ENCODE data around the gene CDC25A.

CDC25A gene

GRCh38 chr3:48141604-48142137, 46.5 kb downstream of the CDC25A start:
- no peak for DNase-seq (ENCODE audit: low read depth, low spot score)
- ChIA-PET POLR2A (no interaction called here), CTCF (interaction anchor here (1.2 to 5.6 kb wide), 2 partner anchors 9 to 304 kb away, joined by 5 to 30 read pairs; no protein-coding TSS in a partner anchor)
- H3K4me3 ChIP-seq (ENCODE audit: low read depth, low read length) = no peak overlapping the region
- TF ChIP-seq CTCF (IDR thresholded peaks at IDR 0.05; ENCODE audit: insufficient read depth, low read length, missing control alignments) = no peak

GRCh38 chr3:48140936-48141603, 47.1 kb downstream of the CDC25A start:
- TF ChIP-seq CTCF (IDR thresholded peaks at IDR 0.05; ENCODE audit: insufficient read depth, low read length, missing control alignments) = no peak
- ChIA-PET POLR2A (no interaction called here), CTCF (interaction anchor here (1.2 to 5.6 kb wide), 5 partner anchors 10 to 316 kb away, joined by 4 to 30 read pairs (median 5); no protein-coding TSS in a partner anchor)
- no peak for DNase-seq (ENCODE audit: low read depth, low spot score)
- no peak overlapping the region for H3K4me3 ChIP-seq (ENCODE audit: low read depth, low read length)

GRCh38 chr3:48140336-48140757, 47.9 kb downstream of the CDC25A start:
- H3K4me3 ChIP-seq (ENCODE audit: low read depth, low read length) = no peak overlapping the region
- no peak for DNase-seq (ENCODE audit: low read depth, low spot score)
- TF ChIP-seq CTCF (IDR thresholded peaks at IDR 0.05; ENCODE audit: insufficient read depth, low read length, missing control alignments) = no peak
- CTCF ChIA-PET = interaction anchor here (0.6 to 5.6 kb wide), 7 partner anchors 11 to 315 kb away, joined by 3 to 30 read pairs (median 4); no protein-coding TSS in a partner anchor
- POLR2A ChIA-PET = no interaction called here

- ChIA-PET CTCF (interaction anchor here (5.6 kb wide), 1 partner anchor 14 kb away, joined by 30 read pairs; no protein-coding TSS in a partner anchor), POLR2A (no interaction called here)
- TF ChIP-seq CTCF (IDR thresholded peaks at IDR 0.05; ENCODE audit: insufficient read depth, low read length, missing control alignments) = no peak
- no peak overlapping the region for H3K4me3 ChIP-seq (ENCODE audit: low read depth, low read length)
- DNase-seq (ENCODE audit: low read depth, low spot score) = no peak
Observed at GRCh38 chr3:48137425-48137999, 50.7 kb downstream of the CDC25A start.

- CTCF ChIA-PET = interaction anchor here (1.2 kb wide), 1 partner anchor 15 kb away, joined by 4 read pairs; no protein-coding TSS in a partner anchor
- DNase-seq (ENCODE audit: low read depth, low spot score) = no peak
- H3K4me3 ChIP-seq (ENCODE audit: low read depth, low read length) = no peak overlapping the region
- no peak for TF ChIP-seq CTCF (IDR thresholded peaks at IDR 0.05; ENCODE audit: insufficient read depth, low read length, missing control alignments)
- POLR2A ChIA-PET = no interaction called here
Observed at GRCh38 chr3:48135552-48136495, 52.4 kb downstream of the CDC25A start.
